Neural progenitor cell (in vitro differentiated cells): ENCODE measurements around the gene RAMP3. TPM values are rescaled to one million over a fixed set of nuclear protein-coding genes. Genes with fewer than 3 reads are reported as not detected.

Experiments used
- DNase-seq: peaks from one replicate; pipeline ENCODE4 v3.0.0-alpha.2; 2016; ENCODE audit warnings: low spot score
- H2AFZ ChIP-seq: fragments of 200-600 bp; sonication (generic); replicated peaks from 2 replicates; pipeline ENCODE4 v1.6.1; 2016; ENCODE audit warnings: antibody characterized with exemption
- H3F3A ChIP-seq: fragments of 200-600 bp; sonication (generic); 2 replicates; pipeline ENCODE4 v1.6.1; 2016; ENCODE audit warnings: antibody characterized with exemption, low read depth
- H3K27ac ChIP-seq: fragments of 200-600 bp; sonication (generic); 2 replicates; pipeline ENCODE4 v1.5.1; 2016; ENCODE audit warnings: mild to moderate bottlenecking
- H3K27me3 ChIP-seq: fragments of 200-600 bp; sonication (generic); 2 replicates; pipeline ENCODE4 v1.6.1; 2016; ENCODE audit warnings: mild to moderate bottlenecking, moderate library complexity
- H3K36me3 ChIP-seq: fragments of 200-600 bp; sonication (generic); 2 replicates; pipeline ENCODE4 v1.5.1; 2016
- H3K4me1 ChIP-seq: fragments of 200-600 bp; sonication (generic); 2 replicates; pipeline ENCODE4 v1.6.1; 2016; ENCODE audit warnings: mixed run types
- H3K4me2 ChIP-seq: fragments of 200-600 bp; sonication (generic); 2 replicates; pipeline ENCODE4 v1.6.1; 2016
- H3K4me3 ChIP-seq: fragments of 200-600 bp; sonication (generic); 2 replicates; pipeline ENCODE4 v1.5.1; 2016
- H3K79me2 ChIP-seq: fragments of 200-600 bp; sonication (generic); 2 replicates; pipeline ENCODE4 v1.6.1; 2016; ENCODE audit warnings: low read depth
- H3K9ac ChIP-seq: fragments of 200-600 bp; sonication (generic); 2 replicates; pipeline ENCODE4 v1.6.1; 2016
- H3K9me3 ChIP-seq: fragments of 200-600 bp; sonication (generic); 2 replicates; pipeline ENCODE4 v1.5.1; 2016; ENCODE audit warnings: low read depth
- H4K20me1 ChIP-seq: fragments of 200-600 bp; sonication (generic); 2 replicates; pipeline ENCODE4 v1.6.1; 2016; ENCODE audit warnings: low read depth
- H3K27ac Mint-ChIP-seq: 3 replicates; pipeline ENCODE4 v1.8.0; 2021; ENCODE audit warnings: mixed read lengths
- H3K27me3 Mint-ChIP-seq: 2 replicates; pipeline ENCODE4 v1.8.0; 2022; ENCODE audit warnings: low read depth, mild to moderate bottlenecking, inconsistent platforms, moderate library complexity, mixed read lengths; ENCODE audit not compliant: insufficient read depth
- H3K36me3 Mint-ChIP-seq: 3 replicates; pipeline ENCODE4 v1.8.0; 2021; ENCODE audit warnings: mixed read lengths
- H3K4me1 Mint-ChIP-seq: 3 replicates; pipeline ENCODE4 v1.8.0; 2021; ENCODE audit warnings: mixed read lengths
- H3K4me3 Mint-ChIP-seq: 3 replicates; pipeline ENCODE4 v1.8.0; 2021; ENCODE audit warnings: mild to moderate bottlenecking, moderate library complexity, mixed read lengths
- H3K9me3 Mint-ChIP-seq: 3 replicates; pipeline ENCODE4 v1.8.0; 2020; ENCODE audit warnings: mixed read lengths
- EZH2 ChIP-seq: fragments of 200-600 bp; sonication (generic); IDR thresholded peaks from 2 replicates; pipeline ENCODE4 v1.6.1; 2017; ENCODE audit warnings: antibody characterized with exemption, mild to moderate bottlenecking, moderate library complexity
- EZH2phosphoT487 ChIP-seq: fragments of 200-600 bp; sonication (generic); IDR thresholded peaks from 2 replicates; pipeline ENCODE4 v1.6.1; 2017; ENCODE audit warnings: antibody characterized with exemption
- total RNA-seq: library from RNA; depleted of rRNA; stranded (reverse); fragments of >200 nt; gene quantifications from 2 replicates; pipeline ENCODE4 v1.2.3, GENCODE V29; 2015; ENCODE audit warnings: low replicate concordance
- TF ChIP-seq, protein P1 (sequence below): fragments of 200-600 bp; sonication (generic); IDR thresholded peaks from 2 replicates; pipeline ENCODE4 v1.5.1; 2017; ENCODE audit warnings: antibody characterized with exemption, mild to moderate bottlenecking

RAMP3 gene
- total RNA-seq, 1 donor from 2014 or later = not detected

GRCh38 chr7:45229156-45229920 lies 71.7 kb downstream of the RAMP3 start:
- Histone ChIP-seq H3K4me1 (no peaks in the 10 kb centered on the region), H3K9ac (no peak overlapping the region), H3K4me3 (no peak overlapping the region), H3F3A (no peaks in the 10 kb centered on the region), H3K79me2 (no peaks in the 10 kb centered on the region), H4K20me1 (no peaks in the 10 kb centered on the region), H3K9me3 (no peaks in the 10 kb centered on the region), H3K27ac (no peak overlapping the region), H3K36me3 (no peaks in the 10 kb centered on the region), H3K27me3 (peaks cover 6% of the 10 kb centered on the region), H2AFZ (no peak overlapping the region), H3K4me2 (no peak overlapping the region)
- TF ChIP-seq, protein P1, sequence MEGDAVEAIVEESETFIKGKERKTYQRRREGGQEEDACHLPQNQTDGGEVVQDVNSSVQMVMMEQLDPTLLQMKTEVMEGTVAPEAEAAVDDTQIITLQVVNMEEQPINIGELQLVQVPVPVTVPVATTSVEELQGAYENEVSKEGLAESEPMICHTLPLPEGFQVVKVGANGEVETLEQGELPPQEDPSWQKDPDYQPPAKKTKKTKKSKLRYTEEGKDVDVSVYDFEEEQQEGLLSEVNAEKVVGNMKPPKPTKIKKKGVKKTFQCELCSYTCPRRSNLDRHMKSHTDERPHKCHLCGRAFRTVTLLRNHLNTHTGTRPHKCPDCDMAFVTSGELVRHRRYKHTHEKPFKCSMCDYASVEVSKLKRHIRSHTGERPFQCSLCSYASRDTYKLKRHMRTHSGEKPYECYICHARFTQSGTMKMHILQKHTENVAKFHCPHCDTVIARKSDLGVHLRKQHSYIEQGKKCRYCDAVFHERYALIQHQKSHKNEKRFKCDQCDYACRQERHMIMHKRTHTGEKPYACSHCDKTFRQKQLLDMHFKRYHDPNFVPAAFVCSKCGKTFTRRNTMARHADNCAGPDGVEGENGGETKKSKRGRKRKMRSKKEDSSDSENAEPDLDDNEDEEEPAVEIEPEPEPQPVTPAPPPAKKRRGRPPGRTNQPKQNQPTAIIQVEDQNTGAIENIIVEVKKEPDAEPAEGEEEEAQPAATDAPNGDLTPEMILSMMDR = no peak
- Mint-ChIP-seq H3K27me3 (peaks cover 17% of the 10 kb centered on the region), H3K36me3 (no peaks in the 10 kb centered on the region), H3K27ac (no peak overlapping the region), H3K4me3 (no peak overlapping the region), H3K4me1 (peaks cover 27% of the 10 kb centered on the region), H3K9me3 (no peaks in the 10 kb centered on the region)
- no peak for DNase-seq

GRCh38 chr7:45230083-45230482 lies 72.5 kb downstream of the RAMP3 start:
- Mint-ChIP-seq H3K4me3 (no peak overlapping the region), H3K36me3 (no peaks in the 10 kb centered on the region), H3K4me1 (peaks cover 24% of the 10 kb centered on the region), H3K27me3 (peaks cover 10% of the 10 kb centered on the region), H3K9me3 (no peaks in the 10 kb centered on the region), H3K27ac (no peak overlapping the region)
- peaks cover 12% of the 10 kb centered on the region for H3K27me3 ChIP-seq
- no peak overlapping the region for H3K4me3 ChIP-seq
- no peak overlapping the region for H3K4me2 ChIP-seq
- H2AFZ ChIP-seq = no peak overlapping the region
- no peak for DNase-seq
- no peak overlapping the region for H3K9ac ChIP-seq
- no peak for TF ChIP-seq EZH2
- TF ChIP-seq, protein P1 = no peak
- TF ChIP-seq EZH2phosphoT487 = no peak
- no peak overlapping the region for H3K27ac ChIP-seq
- no peaks in the 10 kb centered on the region for H3F3A ChIP-seq
- H3K79me2 ChIP-seq = no peaks in the 10 kb centered on the region
- no peaks in the 10 kb centered on the region for H3K9me3 ChIP-seq
- H3K4me1 ChIP-seq = no peaks in the 10 kb centered on the region
- H4K20me1 ChIP-seq = no peaks in the 10 kb centered on the region
- no peaks in the 10 kb centered on the region for H3K36me3 ChIP-seq

- Histone ChIP-seq H3F3A (no peaks in the 10 kb centered on the region), H3K27ac (no peak overlapping the region), H4K20me1 (no peaks in the 10 kb centered on the region), H3K4me3 (no peak overlapping the region), H3K4me1 (no peaks in the 10 kb centered on the region), H3K36me3 (no peaks in the 10 kb centered on the region), H3K4me2 (no peak overlapping the region), H2AFZ (no peak overlapping the region), H3K27me3 (peaks cover 16% of the 10 kb centered on the region), H3K9ac (no peak overlapping the region), H3K79me2 (no peaks in the 10 kb centered on the region), H3K9me3 (no peaks in the 10 kb centered on the region)
- no peak for DNase-seq
- no peaks in the 10 kb centered on the region for H3K9me3 Mint-ChIP-seq
- H3K27me3 Mint-ChIP-seq = peaks cover 5% of the 10 kb centered on the region
- peaks cover 18% of the 10 kb centered on the region for H3K4me1 Mint-ChIP-seq
- no peak overlapping the region for H3K27ac Mint-ChIP-seq
- H3K36me3 Mint-ChIP-seq = no peaks in the 10 kb centered on the region
- no peak overlapping the region for H3K4me3 Mint-ChIP-seq
- TF ChIP-seq EZH2 (no peak), EZH2phosphoT487 (no peak)
- TF ChIP-seq, protein P1 = no peak
Observed at GRCh38 chr7:45230611-45231165, 73.1 kb downstream of the RAMP3 start.
